CD4-positive, CD25-positive, alpha-beta regulatory T cell (primary cell): ENCODE measurements around the gene ISOC2. TPM values are rescaled to one million over a fixed set of nuclear protein-coding genes. Genes with fewer than 3 reads are reported as not detected.

Source experiments
- ATAC-seq, 2 donors: fragments of 150-1000 bp; cut with Tn5 transposase; one replicate each; pipeline ENCODE4 v1.10.0; 2021; ENCODE audit warnings: low read depth in 2 of 2, moderate number of reproducible peaks in 2 of 2, moderate library complexity in 1 of 2
- DNase-seq, 3 donors: peaks; one replicate each; pipeline versions ENCODE4 v3.0.0 to v3.0.0-alpha.2; 2012 to 2022; ENCODE audit warnings: mixed read lengths in 1 of 3
- H3K27ac ChIP-seq: one replicate; pipeline ENCODE4 v1.7.0; 2013; ENCODE audit warnings: mild to moderate bottlenecking, low read length; ENCODE audit not compliant: insufficient read depth, poor library complexity, severe bottlenecking
- H3K27me3 ChIP-seq: one replicate; pipeline ENCODE4 v1.7.0; 2013; ENCODE audit warnings: low read length; ENCODE audit not compliant: control insufficient read depth, insufficient read depth
- H3K36me3 ChIP-seq: one replicate; pipeline ENCODE4 v1.7.0; 2013; ENCODE audit warnings: mild to moderate bottlenecking, low read length, moderate library complexity; ENCODE audit not compliant: control insufficient read depth, insufficient read depth
- H3K4me1 ChIP-seq: 2 replicates; pipeline ENCODE4 v1.7.0; 2013; ENCODE audit warnings: mild to moderate bottlenecking, low read length; ENCODE audit not compliant: insufficient read depth, control insufficient read depth, poor library complexity, severe bottlenecking
- H3K4me3 ChIP-seq: one replicate; pipeline ENCODE4 v1.7.0; 2013; ENCODE audit warnings: low read depth, mild to moderate bottlenecking, low read length, moderate library complexity
- H3K9me3 ChIP-seq, 2 experiments: 1 replicate in 1 of 2; 2 replicates in 1 of 2; pipeline ENCODE4 v1.7.0; 2013; ENCODE audit warnings: low read length in 2 of 2, mild to moderate bottlenecking in 1 of 2, moderate library complexity in 1 of 2; ENCODE audit not compliant: control insufficient read depth in 2 of 2
- H3K27ac Mint-ChIP-seq, 3 donors: one replicate each; pipeline ENCODE4 v1.8.0; 2020 to 2022; ENCODE audit warnings: mild to moderate bottlenecking in 3 of 3, mixed read lengths in 3 of 3, moderate library complexity in 2 of 3
- H3K27me3 Mint-ChIP-seq: one replicate; pipeline ENCODE4 v1.8.0; 2022; ENCODE audit warnings: mild to moderate bottlenecking, mixed read lengths
- H3K36me3 Mint-ChIP-seq: one replicate; pipeline ENCODE4 v1.8.0; 2020; ENCODE audit warnings: mixed read lengths
- H3K4me1 Mint-ChIP-seq, 4 donors: one replicate each; pipeline ENCODE4 v1.8.0; 2020 to 2022; ENCODE audit warnings: mixed read lengths in 4 of 4, mild to moderate bottlenecking in 1 of 4
- H3K4me3 Mint-ChIP-seq, 4 donors: one replicate each; pipeline ENCODE4 v1.8.0; 2020 to 2022; ENCODE audit warnings: mild to moderate bottlenecking in 4 of 4, mixed read lengths in 4 of 4, moderate library complexity in 3 of 4
- H3K9me3 Mint-ChIP-seq, 7 donors: one replicate each; pipeline ENCODE4 v1.8.0; 2020 to 2022; ENCODE audit warnings: mixed read lengths in 7 of 7, mild to moderate bottlenecking in 3 of 7, moderate library complexity in 2 of 7
- polyA plus RNA-seq, 4 donors: library from polyadenylated mRNA; unstranded; fragments of 300-500 nt; fragmentation: Illumina TruSeq; gene quantifications; one replicate each; pipeline ENCODE4 v1.2.3, GENCODE V29; 2021
- total RNA-seq: library from RNA; stranded (reverse); gene quantifications from one replicate; pipeline ENCODE4 v1.2.3, GENCODE V29; 2022

The ISOC2 gene
- total and polyA plus RNA-seq, 5 donors from 2014 or later: 6.3 to 34.1 (median 24.9) TPM

GRCh38 chr19:55461974-55462626 is 658 bp upstream of the ISOC2 start:
- DNase-seq (no peak), ATAC-seq (no peak)
- Histone ChIP-seq H3K4me1 (peaks cover 18% of the 10 kb centered on the region), H3K27me3 (no peaks in the 10 kb centered on the region), H3K36me3 (no peaks in the 10 kb centered on the region), H3K9me3 (no peaks in the 10 kb centered on the region), H3K4me3 (peak overlapping the region; percentile 72), H3K27ac (peak overlapping the region; percentile 63)
- Mint-ChIP-seq H3K9me3 (no peaks in the 10 kb centered on the region), H3K36me3 (no peaks in the 10 kb centered on the region), H3K27ac (peak overlapping the region; percentile 92 to 96 (median 95)), H3K4me1 (peaks cover 0 to 27% (median 7%) of the 10 kb centered on the region in 4 donors), H3K27me3 (no peaks in the 10 kb centered on the region), H3K4me3 (peak overlapping the region; percentile 90 to 94 (median 93))

- Histone ChIP-seq H3K9me3 (no peaks in the 10 kb centered on the region), H3K4me1 (peaks cover 18% of the 10 kb centered on the region), H3K27me3 (no peaks in the 10 kb centered on the region), H3K27ac (peak overlapping the region; percentile 71), H3K36me3 (no peaks in the 10 kb centered on the region), H3K4me3 (peak overlapping the region; percentile 48)
- ATAC-seq: no peak
- no peaks in the 10 kb centered on the region for H3K36me3 Mint-ChIP-seq
- no peaks in the 10 kb centered on the region for H3K27me3 Mint-ChIP-seq
- peak overlapping the region; percentile 89 to 95 (median 92) for H3K27ac Mint-ChIP-seq
- peak overlapping the region; percentile 72 to 94 (median 91) for H3K4me3 Mint-ChIP-seq
- H3K9me3 Mint-ChIP-seq: peaks cover 0 to 2% (median 0%) of the 10 kb centered on the region in 7 donors
- peak in 2 of 3 donors; percentile 40 to 42 for DNase-seq
- peaks cover 0 to 31% (median 7%) of the 10 kb centered on the region in 4 donors for H3K4me1 Mint-ChIP-seq
Measured at GRCh38 chr19:55460670-55461258, 678 bp downstream of the ISOC2 start.

DNA sequence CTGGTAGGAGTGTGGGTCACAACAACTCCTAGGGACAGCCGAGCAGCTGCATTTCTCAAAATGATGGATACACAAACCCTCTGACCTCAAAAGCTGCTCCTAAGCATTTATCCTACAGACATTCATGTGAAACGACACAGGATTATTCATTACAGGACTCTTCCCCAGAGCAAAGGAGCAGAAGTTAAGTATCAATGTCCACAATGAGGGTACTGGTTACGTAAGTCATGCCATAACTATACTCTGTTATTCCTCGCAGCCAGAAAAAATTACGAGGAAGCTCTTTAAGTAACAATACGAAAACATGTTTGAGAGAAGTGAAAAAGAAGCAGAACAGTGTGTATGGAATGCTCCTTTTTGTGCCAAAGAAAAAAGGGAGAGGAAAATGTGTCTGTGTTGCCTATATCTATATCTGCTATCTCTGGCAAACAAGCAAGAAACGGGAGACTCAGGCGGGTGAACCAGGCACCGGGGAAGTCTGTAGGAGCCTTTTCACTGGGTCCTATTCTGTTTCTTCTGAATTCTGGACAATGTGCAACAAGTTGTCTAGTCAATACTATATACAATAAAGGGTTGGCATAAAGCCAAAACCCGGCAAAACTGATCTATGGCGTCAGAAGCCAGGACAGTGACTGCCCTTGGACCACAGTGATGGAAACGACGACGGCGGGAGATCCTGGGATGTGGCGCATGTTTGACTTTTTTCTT is 1.3 kb downstream of the ISOC2 start:
- peak overlapping the region in 2 of 3 donors; percentile 33 to 92 for H3K27ac Mint-ChIP-seq
- H3K36me3 ChIP-seq: no peaks in the 10 kb centered on the region
- no peaks in the 10 kb centered on the region for H3K36me3 Mint-ChIP-seq
- peak overlapping the region; percentile 72 to 94 (median 91) for H3K4me3 Mint-ChIP-seq
- H3K27me3 ChIP-seq: no peaks in the 10 kb centered on the region
- H3K4me1 ChIP-seq: peaks cover 18% of the 10 kb centered on the region
- H3K27ac ChIP-seq: no peak overlapping the region
- no peak for ATAC-seq
- H3K9me3 ChIP-seq: no peaks in the 10 kb centered on the region
- H3K27me3 Mint-ChIP-seq: no peaks in the 10 kb centered on the region
- H3K4me3 ChIP-seq: no peak overlapping the region
- H3K4me1 Mint-ChIP-seq: peaks cover 0 to 31% (median 7%) of the 10 kb centered on the region in 4 donors
- peaks cover 0 to 2% (median 0%) of the 10 kb centered on the region in 7 donors for H3K9me3 Mint-ChIP-seq
- DNase-seq: no peak

DNA sequence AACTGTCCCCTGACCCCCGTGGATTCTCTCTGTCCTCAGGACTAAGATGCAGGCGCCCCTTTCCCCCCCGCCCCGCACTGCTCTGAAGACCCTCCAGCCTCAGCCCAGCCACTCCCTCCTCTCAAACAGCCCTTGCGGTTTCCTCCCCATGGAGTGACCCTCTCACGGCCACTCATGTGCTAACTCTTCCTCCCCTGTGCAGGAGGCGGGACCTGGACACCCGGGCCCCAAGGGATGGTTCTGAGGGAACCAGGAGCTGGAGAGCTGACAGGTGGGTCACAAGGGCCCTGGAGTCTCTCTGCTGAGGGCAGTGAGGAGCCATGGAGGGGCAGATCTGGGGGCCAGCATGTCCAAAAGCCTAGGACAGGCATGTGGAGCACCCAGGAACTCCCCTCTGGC is 1.9 kb downstream of the ISOC2 start:
- H3K4me3 ChIP-seq: no peak overlapping the region
- H3K27me3 Mint-ChIP-seq: peaks cover 4% of the 10 kb centered on the region
- no peak for ATAC-seq
- no peaks in the 10 kb centered on the region for H3K27me3 ChIP-seq
- H3K27ac ChIP-seq: no peak overlapping the region
- no peaks in the 10 kb centered on the region for H3K36me3 ChIP-seq
- peak overlapping the region in 3 of 4 donors; percentile 12 to 72 (median 58) for H3K4me3 Mint-ChIP-seq
- H3K4me1 ChIP-seq: peaks cover 18% of the 10 kb centered on the region
- no peak overlapping the region for H3K27ac Mint-ChIP-seq
- no peak for DNase-seq
- H3K36me3 Mint-ChIP-seq: peaks cover 3% of the 10 kb centered on the region
- peaks cover 0 to 2% (median 0%) of the 10 kb centered on the region in 7 donors for H3K9me3 Mint-ChIP-seq
- no peaks in the 10 kb centered on the region for H3K9me3 ChIP-seq
- peaks cover 0 to 31% (median 9%) of the 10 kb centered on the region in 4 donors for H3K4me1 Mint-ChIP-seq

DNA sequence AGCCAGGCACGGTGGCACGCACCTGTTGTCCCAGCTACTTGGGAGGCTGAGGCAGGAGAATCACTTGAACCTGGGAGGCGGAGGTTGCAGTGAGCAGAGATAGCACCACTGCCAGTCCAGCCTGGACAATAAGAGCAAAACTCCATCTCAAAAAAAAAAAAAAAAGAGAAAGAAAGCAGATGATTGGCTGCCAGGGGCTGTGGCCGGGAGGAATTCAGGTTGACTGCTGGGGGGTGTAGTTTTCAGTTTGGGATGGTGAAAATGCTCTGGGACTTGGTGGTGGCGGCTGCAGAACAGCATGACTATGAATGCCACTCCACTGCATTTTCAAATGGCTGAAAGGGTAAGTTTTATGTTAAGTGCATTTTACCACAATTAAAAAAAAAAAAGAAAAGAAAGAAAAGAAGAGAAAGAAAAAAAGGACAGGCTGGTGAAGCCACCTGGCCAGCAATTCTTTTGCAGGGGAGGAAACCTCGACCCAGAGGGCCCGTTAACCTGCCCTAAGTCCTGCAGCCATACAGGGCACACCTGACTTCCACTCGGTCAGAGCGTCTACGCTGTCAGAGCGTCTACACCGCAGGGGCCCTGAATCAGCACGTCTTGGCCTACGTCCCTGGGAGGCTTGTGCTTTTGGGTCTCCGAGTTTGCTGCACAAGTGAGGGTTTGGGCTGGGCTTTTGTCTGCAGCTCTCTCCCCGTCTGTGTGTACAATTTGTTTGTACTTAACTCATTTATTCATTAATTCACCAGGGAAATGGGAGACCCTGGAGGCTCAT is 3.6 kb downstream of the ISOC2 start:
- H3K9me3 Mint-ChIP-seq: peaks cover 0 to 2% (median 0%) of the 10 kb centered on the region in 7 donors
- ATAC-seq (no peak), DNase-seq (no peak)
- Histone ChIP-seq H3K4me3 (no peak overlapping the region), H3K4me1 (peaks cover 19% of the 10 kb centered on the region), H3K36me3 (no peaks in the 10 kb centered on the region), H3K27ac (no peak overlapping the region), H3K27me3 (no peaks in the 10 kb centered on the region), H3K9me3 (no peaks in the 10 kb centered on the region)
- H3K36me3 Mint-ChIP-seq: peaks cover 12% of the 10 kb centered on the region
- peaks cover 20% of the 10 kb centered on the region for H3K27me3 Mint-ChIP-seq
- H3K4me3 Mint-ChIP-seq: peak overlapping the region in 2 of 4 donors; percentile 43 to 72
- peaks cover 0 to 38% (median 16%) of the 10 kb centered on the region in 4 donors for H3K4me1 Mint-ChIP-seq
- no peak overlapping the region for H3K27ac Mint-ChIP-seq

DNA sequence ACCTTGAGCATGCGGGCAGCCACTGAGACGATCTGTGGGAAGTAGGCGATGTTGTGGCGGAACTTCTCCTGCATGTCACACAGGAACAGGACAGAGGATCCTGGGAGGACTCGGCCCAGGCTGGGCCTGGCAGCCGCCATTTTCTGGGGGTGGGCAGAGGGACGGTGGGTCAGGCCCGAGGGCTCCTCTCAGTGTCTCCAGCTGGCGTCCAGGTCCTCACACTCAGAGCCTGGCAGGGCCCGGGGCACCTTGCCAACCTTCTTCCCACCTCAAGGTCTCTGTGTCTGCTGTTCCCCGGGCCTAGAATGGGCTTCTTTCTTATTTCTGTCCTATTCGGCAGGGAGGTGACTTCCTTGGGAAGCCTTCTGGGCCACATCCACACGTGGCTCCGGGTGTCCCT is 5.1 kb downstream of the ISOC2 start:
- Histone ChIP-seq H3K27me3 (peaks cover 2% of the 10 kb centered on the region), H3K27ac (no peak overlapping the region), H3K4me3 (no peak overlapping the region), H3K4me1 (peaks cover 25% of the 10 kb centered on the region), H3K9me3 (no peaks in the 10 kb centered on the region), H3K36me3 (no peaks in the 10 kb centered on the region)
- H3K27ac Mint-ChIP-seq: peak overlapping the region in 1 of 3 donors; percentile 51
- DNase-seq (no peak), ATAC-seq (no peak)
- peaks cover 0 to 31% (median 12%) of the 10 kb centered on the region in 4 donors for H3K4me1 Mint-ChIP-seq
- H3K36me3 Mint-ChIP-seq: peaks cover 12% of the 10 kb centered on the region
- H3K27me3 Mint-ChIP-seq: peaks cover 20% of the 10 kb centered on the region
- H3K9me3 Mint-ChIP-seq: peaks cover 0 to 2% (median 0%) of the 10 kb centered on the region in 7 donors
- peak overlapping the region in 1 of 4 donors; percentile 70 for H3K4me3 Mint-ChIP-seq

DNA sequence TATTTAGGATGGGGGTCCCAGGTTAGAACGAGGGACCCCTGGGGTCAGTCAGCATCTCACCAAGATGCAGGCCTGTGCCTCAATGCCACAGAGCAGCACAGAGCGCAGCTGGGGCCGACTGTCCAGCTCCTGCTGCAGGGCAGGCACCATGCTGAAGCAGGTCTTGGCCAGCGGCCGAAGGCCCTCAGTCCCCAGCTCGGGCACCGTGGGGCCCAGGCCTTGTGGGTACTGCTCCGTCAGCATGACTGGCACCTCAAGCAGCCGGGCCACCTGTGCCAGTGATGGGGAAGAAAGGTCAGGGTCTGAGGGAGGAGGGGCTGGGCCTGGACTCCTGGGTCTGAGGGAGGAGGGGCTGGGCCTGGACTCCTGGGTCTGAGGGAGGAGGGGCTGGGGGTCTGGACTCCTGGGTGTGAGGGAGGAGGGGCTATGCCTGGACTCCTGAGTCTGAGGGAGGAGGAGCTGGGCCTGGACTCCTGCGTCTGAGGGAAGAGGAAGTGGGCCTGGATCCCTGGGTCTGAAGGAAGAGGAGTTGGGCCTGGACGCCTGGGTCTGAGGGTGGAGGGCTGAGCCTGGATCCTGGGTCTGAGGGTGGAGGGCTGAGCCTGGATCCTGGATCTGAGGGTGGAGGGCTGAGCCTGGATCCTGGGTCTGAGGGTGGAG is 5.7 kb downstream of the ISOC2 start:
- ATAC-seq (no peak), DNase-seq (no peak)
- no peak overlapping the region for H3K27ac ChIP-seq
- Mint-ChIP-seq H3K9me3 (peaks cover 0 to 2% (median 0%) of the 10 kb centered on the region in 7 donors), H3K4me1 (peaks cover 0 to 28% (median 12%) of the 10 kb centered on the region in 4 donors), H3K4me3 (peak overlapping the region in 1 of 4 donors; percentile 2), H3K36me3 (peaks cover 12% of the 10 kb centered on the region), H3K27ac (no peak overlapping the region), H3K27me3 (peaks cover 23% of the 10 kb centered on the region)
- H3K27me3 ChIP-seq: peaks cover 2% of the 10 kb centered on the region
- H3K4me1 ChIP-seq: peaks cover 19% of the 10 kb centered on the region
- H3K4me3 ChIP-seq: no peak overlapping the region
- H3K36me3 ChIP-seq: no peaks in the 10 kb centered on the region
- no peaks in the 10 kb centered on the region for H3K9me3 ChIP-seq
